ENCODE data around the gene IZUMO1R.
"Not testable (repeated sequence)": the region's sequence is repeated elsewhere in the genome, so short reads cannot be mapped to it uniquely, and the experiment has no call there.

The IZUMO1R gene

GRCh38 chr11:94326947-94327346 is 22.6 kb downstream of the IZUMO1R start:
- no peak for DNase-seq (ENCODE audit: low read depth)

- DNase-seq (ENCODE audit: low read depth), result no peak
These were observed 24.3 kb downstream of the IZUMO1R start for GRCh38 chr11:94328587-94329080.

GRCh38 chr11:94329501-94329900 is 25.1 kb downstream of the IZUMO1R start:
- no peak for DNase-seq (ENCODE audit: low read depth)

- no peak for DNase-seq (ENCODE audit: low read depth)
These were observed 26.4 kb downstream of the IZUMO1R start for GRCh38 chr11:94330789-94331188.

GRCh38 chr11:94332814-94333213 is 28.4 kb downstream of the IZUMO1R start:
- DNase-seq (ENCODE audit: low read depth), result no peak

- no peak for DNase-seq (ENCODE audit: low read depth)
These were observed 31.7 kb downstream of the IZUMO1R start for GRCh38 chr11:94336033-94336432.

- DNase-seq (ENCODE audit: low read depth), result no peak
These were observed 34.3 kb downstream of the IZUMO1R start for GRCh38 chr11:94338651-94339050.

- DNase-seq (ENCODE audit: low read depth), result no peak
These were observed 37.9 kb downstream of the IZUMO1R start for GRCh38 chr11:94342250-94342649.

GRCh38 chr11:94343495-94343894 is 39.1 kb downstream of the IZUMO1R start:
- no peak for DNase-seq (ENCODE audit: low read depth)

GRCh38 chr11:94346311-94346710 is 41.9 kb downstream of the IZUMO1R start:
- not testable (repeated sequence) for DNase-seq (ENCODE audit: low read depth)

GRCh38 chr11:94350850-94351563 is 46.6 kb downstream of the IZUMO1R start:
- not testable (repeated sequence) for DNase-seq (ENCODE audit: low read depth)
